GM18498 (cell line): ENCODE data around the gene HYAL1.
"Not testable (repeated sequence)": the region's sequence is repeated elsewhere in the genome, so short reads cannot be mapped to it uniquely, and the experiment has no call there.

Experiments
- ATAC-seq: cut with Tn5 transposase; IDR thresholded peaks from one replicate; pipeline ENCODE4 v1.9.1; 2021; ENCODE audit warnings: mild to moderate bottlenecking, moderate library complexity; ENCODE audit not compliant: unreplicated experiment

The HYAL1 gene

GRCh38 chr3:50294492-50295403 lies 8.6 kb downstream of the HYAL1 start:
- ATAC-seq: no peak

- no peak for ATAC-seq
These were observed 9.3 kb downstream of the HYAL1 start for GRCh38 chr3:50294089-50294488.

GRCh38 chr3:50293079-50293801 lies 10.1 kb downstream of the HYAL1 start:
- ATAC-seq: no peak

- peak; percentile 95 for ATAC-seq
These were observed 11.0 kb downstream of the HYAL1 start, which contains the start of gene IFRD2 for GRCh38 chr3:50292159-50293078. TSS of gene IFRD2 (minus strand) at chr3:50292429. CDS start at chr3:50292274, 155 bp downstream.

GRCh38 chr3:50290161-50290641 lies 13.2 kb downstream of the HYAL1 start:
- ATAC-seq: no peak

- ATAC-seq: no peak
These were observed 14.2 kb downstream of the HYAL1 start for GRCh38 chr3:50289130-50289529.

- ATAC-seq: no peak
These were observed 14.9 kb downstream of the HYAL1 start for GRCh38 chr3:50288387-50289007.

GRCh38 chr3:50287262-50287661 lies 16.1 kb downstream of the HYAL1 start:
- no peak for ATAC-seq

- no peak for ATAC-seq
These were observed 16.8 kb downstream of the HYAL1 start for GRCh38 chr3:50286322-50287227.

- not testable (repeated sequence) for ATAC-seq
These were observed 19.3 kb downstream of the HYAL1 start for GRCh38 chr3:50284121-50284520.

GRCh38 chr3:50279255-50280016 lies 23.9 kb downstream of the HYAL1 start:
- no peak for ATAC-seq

- ATAC-seq: no peak
These were observed 24.5 kb downstream of the HYAL1 start, which contains the start of gene LSMEM2 for GRCh38 chr3:50278880-50279224. TSS of gene LSMEM2 (plus strand) at chr3:50279087. CDS start at chr3:50279114, 27 bp downstream.

GRCh38 chr3:50278123-50278879 lies 25.1 kb downstream of the HYAL1 start:
- ATAC-seq: no peak

GRCh38 chr3:50276762-50277101 lies 26.6 kb downstream of the HYAL1 start:
- ATAC-seq: no peak

- no peak for ATAC-seq
These were observed 27.2 kb downstream of the HYAL1 start for GRCh38 chr3:50275996-50276761.

- ATAC-seq: no peak
These were observed 28.0 kb downstream of the HYAL1 start for GRCh38 chr3:50275141-50275995.
